Spleen (tissue), 7 donors: Measurements from ENCODE around the gene AADAT.

Experiments
- POLR2AphosphoS5 ChIP-seq, 3 donors: sonication (generic); formaldehyde crosslinking; IDR thresholded peaks; one replicate each; pipeline ENCODE4 v1.5.1; 2017; ENCODE audit warnings: antibody characterized with exemption in 3 of 3
- TF ChIP-seq, protein P1 (sequence below), 11 experiments: fragments of 200-600 bp in 7 of 11; fragments of 450-650 bp in 4 of 11; sonication (generic) in 4 of 11; IDR thresholded peaks in 8 of 11; conservative IDR thresholded peaks in 3 of 11; 1 replicate in 7 of 11; 2 replicates in 4 of 11; pipeline versions ENCODE4 v1.4.0 to v1.8.0; 2016 to 2021; ENCODE audit warnings: antibody characterized with exemption in 11 of 11, inconsistent platforms in 4 of 11, mild to moderate bottlenecking in 1 of 11
- donor health status: DM: no; HTN: no; CAD: no; lungs with moderate emphysema.
- donor health status: DM: no; HTN: no; CAD: no.
- donor health status: DM: no; HTN: no; CAD: no.

DNA sequence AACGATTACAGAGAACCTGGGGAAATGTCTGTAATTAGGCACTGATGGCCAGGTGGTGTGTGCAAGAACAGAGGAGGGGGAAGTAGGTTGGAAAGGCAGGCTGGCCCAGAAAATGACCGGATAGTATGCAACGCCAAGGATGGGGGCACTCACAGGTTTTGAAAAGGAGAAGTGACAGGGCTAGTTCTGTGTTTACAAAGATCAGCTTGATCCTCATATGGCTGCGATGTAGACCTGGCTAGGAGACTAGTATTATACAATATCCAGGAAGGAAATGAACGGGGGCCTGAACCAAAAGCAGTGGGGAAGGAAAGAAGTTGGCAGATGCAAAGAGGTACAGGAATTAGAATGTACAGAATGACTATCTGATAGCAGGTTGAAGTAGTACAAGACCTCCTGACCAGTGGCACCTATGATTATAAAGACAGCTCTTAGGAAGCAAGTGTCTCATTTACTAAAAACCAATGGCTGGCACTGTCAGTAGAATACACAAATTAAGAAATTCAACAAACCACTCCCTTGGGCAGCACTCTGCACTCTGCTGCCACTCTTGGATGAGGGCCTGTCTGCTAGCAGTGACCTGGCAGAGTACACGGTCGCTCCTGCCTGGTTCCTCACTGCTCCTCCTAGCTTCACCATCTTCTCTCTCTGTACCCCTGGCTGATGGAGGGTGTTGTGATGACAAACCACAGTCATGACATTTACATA lies 77.7 kb downstream of the AADAT start:
- no peak for TF ChIP-seq POLR2AphosphoS5 (IDR thresholded peaks at IDR 0.05)
- TF ChIP-seq, protein P1, sequence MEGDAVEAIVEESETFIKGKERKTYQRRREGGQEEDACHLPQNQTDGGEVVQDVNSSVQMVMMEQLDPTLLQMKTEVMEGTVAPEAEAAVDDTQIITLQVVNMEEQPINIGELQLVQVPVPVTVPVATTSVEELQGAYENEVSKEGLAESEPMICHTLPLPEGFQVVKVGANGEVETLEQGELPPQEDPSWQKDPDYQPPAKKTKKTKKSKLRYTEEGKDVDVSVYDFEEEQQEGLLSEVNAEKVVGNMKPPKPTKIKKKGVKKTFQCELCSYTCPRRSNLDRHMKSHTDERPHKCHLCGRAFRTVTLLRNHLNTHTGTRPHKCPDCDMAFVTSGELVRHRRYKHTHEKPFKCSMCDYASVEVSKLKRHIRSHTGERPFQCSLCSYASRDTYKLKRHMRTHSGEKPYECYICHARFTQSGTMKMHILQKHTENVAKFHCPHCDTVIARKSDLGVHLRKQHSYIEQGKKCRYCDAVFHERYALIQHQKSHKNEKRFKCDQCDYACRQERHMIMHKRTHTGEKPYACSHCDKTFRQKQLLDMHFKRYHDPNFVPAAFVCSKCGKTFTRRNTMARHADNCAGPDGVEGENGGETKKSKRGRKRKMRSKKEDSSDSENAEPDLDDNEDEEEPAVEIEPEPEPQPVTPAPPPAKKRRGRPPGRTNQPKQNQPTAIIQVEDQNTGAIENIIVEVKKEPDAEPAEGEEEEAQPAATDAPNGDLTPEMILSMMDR (IDR thresholded peaks at IDR 0.05 in 8 of 11, conservative IDR thresholded peaks at IDR 0.05 in 3 of 11): no peak
